Tibial nerve (tissue), 4 donors: Measurements from ENCODE around the gene ATXN3L. TPM values are rescaled to one million over a fixed set of nuclear protein-coding genes. Genes with fewer than 3 reads are reported as not detected.

Source experiments
- DNase-seq, 2 donors: peaks; one replicate each; pipeline ENCODE4 v3.0.0-alpha.2; 2019; ENCODE audit warnings: low spot score in 2 of 2
- H3K27ac ChIP-seq, 4 donors: fragments of 200-600 bp; sonication (generic) in 3 of 4; one replicate each; pipeline ENCODE4 v1.5.1; 2017 to 2019; ENCODE audit warnings: mild to moderate bottlenecking in 1 of 4
- H3K27me3 ChIP-seq, 2 donors: fragments of 200-600 bp; sonication (generic) in 1 of 2; one replicate each; pipeline versions ENCODE4 v1.5.1 to v1.6.0; 2017 to 2019
- H3K36me3 ChIP-seq, 3 donors: fragments of 200-600 bp; sonication (generic); one replicate each; pipeline ENCODE4 v1.5.1; 2018 to 2019
- H3K4me1 ChIP-seq, 4 donors: fragments of 200-600 bp; sonication (generic) in 3 of 4; one replicate each; pipeline ENCODE4 v1.5.1; 2017 to 2019
- H3K4me3 ChIP-seq, 4 donors: fragments of 200-600 bp; sonication (generic) in 3 of 4; one replicate each; pipeline ENCODE4 v1.5.1; 2017 to 2019; ENCODE audit warnings: mild to moderate bottlenecking in 1 of 4, moderate library complexity in 1 of 4
- H3K9me3 ChIP-seq, 4 donors: fragments of 200-600 bp; sonication (generic) in 3 of 4; one replicate each; pipeline ENCODE4 v1.5.1; 2017 to 2019
- EP300 ChIP-seq, 2 donors: sonication (generic); formaldehyde crosslinking; IDR thresholded peaks; one replicate each; pipeline ENCODE4 v1.6.1; 2017; ENCODE audit warnings: antibody characterized with exemption in 2 of 2, mild to moderate bottlenecking in 1 of 2
- POLR2A ChIP-seq, 2 donors: fragments of 450-650 bp; IDR thresholded peaks; one replicate each; pipeline ENCODE4 v1.6.1; 2017; ENCODE audit warnings: antibody characterized with exemption in 2 of 2, mild to moderate bottlenecking in 2 of 2, moderate library complexity in 2 of 2
- WGBS, 2 donors: methylation state at CpG; one replicate each; pipeline ENCODE4 v1.1.5; 2018; 5-methylcytosine and 5-hydroxymethylcytosine counted together
- total RNA-seq, 4 donors: library from RNA; depleted of rRNA; stranded (reverse); fragments of >200 nt; gene quantifications; one replicate each; pipeline ENCODE4 v1.1.0, GENCODE V29; 2016
- TF ChIP-seq, protein P1 (sequence below), 5 experiments: fragments of 200-600 bp in 3 of 5; fragments of 450-650 bp in 2 of 5; sonication (generic) in 3 of 5; IDR thresholded peaks; one replicate each; pipeline ENCODE4 v1.5.1; 2016 to 2019; ENCODE audit warnings: antibody characterized with exemption in 5 of 5, mild to moderate bottlenecking in 3 of 5, moderate library complexity in 2 of 5

Gene ATXN3L
- total RNA-seq, 4 donors from 2014 or later, result not detected

DNA sequence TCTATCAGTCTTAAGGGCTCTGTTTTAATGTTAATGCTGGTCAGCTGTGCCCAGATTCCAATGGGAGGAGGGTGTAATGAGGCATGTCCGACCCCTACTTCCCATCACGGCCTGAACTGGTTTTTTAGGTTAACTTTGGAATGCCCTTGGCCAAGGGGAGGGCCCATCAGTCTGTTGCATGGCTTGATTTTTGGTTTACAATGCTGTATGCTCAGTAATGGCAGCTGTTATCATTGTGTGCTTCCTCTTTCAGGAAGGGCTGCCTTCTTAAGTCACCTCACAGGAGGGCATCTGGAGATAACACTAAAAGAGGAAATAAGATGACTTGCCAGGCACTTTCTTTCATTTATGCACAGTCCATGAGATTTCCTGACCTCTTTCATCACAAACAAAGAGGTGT is 36.3 kb downstream of the ATXN3L start:
- TF ChIP-seq, protein P1, sequence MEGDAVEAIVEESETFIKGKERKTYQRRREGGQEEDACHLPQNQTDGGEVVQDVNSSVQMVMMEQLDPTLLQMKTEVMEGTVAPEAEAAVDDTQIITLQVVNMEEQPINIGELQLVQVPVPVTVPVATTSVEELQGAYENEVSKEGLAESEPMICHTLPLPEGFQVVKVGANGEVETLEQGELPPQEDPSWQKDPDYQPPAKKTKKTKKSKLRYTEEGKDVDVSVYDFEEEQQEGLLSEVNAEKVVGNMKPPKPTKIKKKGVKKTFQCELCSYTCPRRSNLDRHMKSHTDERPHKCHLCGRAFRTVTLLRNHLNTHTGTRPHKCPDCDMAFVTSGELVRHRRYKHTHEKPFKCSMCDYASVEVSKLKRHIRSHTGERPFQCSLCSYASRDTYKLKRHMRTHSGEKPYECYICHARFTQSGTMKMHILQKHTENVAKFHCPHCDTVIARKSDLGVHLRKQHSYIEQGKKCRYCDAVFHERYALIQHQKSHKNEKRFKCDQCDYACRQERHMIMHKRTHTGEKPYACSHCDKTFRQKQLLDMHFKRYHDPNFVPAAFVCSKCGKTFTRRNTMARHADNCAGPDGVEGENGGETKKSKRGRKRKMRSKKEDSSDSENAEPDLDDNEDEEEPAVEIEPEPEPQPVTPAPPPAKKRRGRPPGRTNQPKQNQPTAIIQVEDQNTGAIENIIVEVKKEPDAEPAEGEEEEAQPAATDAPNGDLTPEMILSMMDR (IDR thresholded peaks at IDR 0.05), result no peak
- TF ChIP-seq EP300 (IDR thresholded peaks at IDR 0.05), result no peak
- no peak for TF ChIP-seq POLR2A (IDR thresholded peaks at IDR 0.05)
- DNase-seq, result no peak
- 42 to 57% methylated on average over 2 of the region's 2 CpGs for WGBS, 2 donors

DNA sequence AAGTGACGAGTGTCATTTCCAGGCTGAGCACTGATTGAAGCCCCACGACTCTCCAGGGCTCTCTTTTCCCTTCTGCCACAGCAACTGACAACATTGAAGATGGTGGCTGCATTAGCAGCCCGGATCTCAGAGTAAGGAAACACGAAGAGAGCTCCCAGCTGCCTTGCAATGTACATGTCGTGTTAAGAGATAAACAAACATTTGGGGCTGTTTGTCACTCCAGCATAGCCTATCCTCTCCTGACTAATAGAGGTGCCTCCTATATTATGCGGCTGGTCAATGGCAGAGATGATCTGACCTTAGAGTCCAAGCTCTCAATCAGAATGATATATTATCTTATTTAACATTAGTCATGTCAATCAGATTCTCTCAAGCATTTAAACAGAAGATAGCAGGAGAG is 38.6 kb downstream of the ATXN3L start:
- no peak overlapping the region for H3K4me3 ChIP-seq
- H3K27ac ChIP-seq, result no peak overlapping the region
- H3K9me3 ChIP-seq, result no peaks in the 10 kb centered on the region
- 82 to 97% methylated on average over 6 of the region's 6 CpGs for WGBS, 2 donors
- H3K4me1 ChIP-seq, result no peaks in the 10 kb centered on the region
- H3K36me3 ChIP-seq, result no peaks in the 10 kb centered on the region
- H3K27me3 ChIP-seq, result no peaks in the 10 kb centered on the region
- no peak for DNase-seq
- TF ChIP-seq POLR2A (IDR thresholded peaks at IDR 0.05) (no peak), EP300 (IDR thresholded peaks at IDR 0.05) (no peak)
- TF ChIP-seq, protein P1 (IDR thresholded peaks at IDR 0.05), result no peak

More for the DNA sequence above, 36.3 kb downstream of the ATXN3L start:
- H3K27ac ChIP-seq, result no peak overlapping the region
- no peaks in the 10 kb centered on the region for H3K36me3 ChIP-seq
- no peak overlapping the region for H3K4me3 ChIP-seq
- no peaks in the 10 kb centered on the region for H3K27me3 ChIP-seq
- no peaks in the 10 kb centered on the region for H3K4me1 ChIP-seq
- no peaks in the 10 kb centered on the region for H3K9me3 ChIP-seq

DNA sequence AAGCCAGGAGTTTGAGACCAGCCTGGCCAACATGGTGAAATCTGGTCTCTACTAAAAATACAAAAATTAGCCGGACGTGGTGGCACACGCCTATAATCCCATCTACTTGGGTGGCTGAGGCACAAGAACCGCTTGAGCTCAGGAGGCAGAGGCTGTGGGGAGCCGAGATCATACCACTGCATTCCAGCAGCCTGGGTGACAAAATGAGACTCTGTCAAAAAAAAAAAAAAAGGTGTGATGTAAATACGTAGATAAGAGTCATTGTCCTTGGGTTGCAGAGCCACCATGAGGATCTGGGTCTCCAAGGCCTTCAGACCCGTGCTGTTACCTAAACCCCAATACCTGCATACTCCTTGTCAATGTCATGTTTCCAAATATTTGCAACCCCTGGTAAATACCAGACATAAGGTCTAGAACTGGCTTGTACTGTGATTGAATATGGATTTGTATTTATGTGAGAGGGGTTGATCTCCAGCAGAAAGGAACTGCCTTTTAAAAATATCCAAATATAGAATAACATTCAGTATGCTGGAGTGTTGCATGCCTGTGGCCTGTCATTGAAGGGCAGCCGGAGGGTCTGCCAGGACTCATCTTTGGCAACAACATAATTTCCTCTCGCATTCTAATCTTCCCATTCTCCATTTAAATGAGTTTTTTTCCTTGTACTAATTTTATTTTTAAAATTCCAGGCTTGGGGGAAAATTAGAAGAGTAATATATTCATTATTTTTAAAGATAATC is 40.4 kb downstream of the ATXN3L start:
- Histone ChIP-seq H3K36me3 (no peaks in the 10 kb centered on the region), H3K27me3 (no peaks in the 10 kb centered on the region), H3K4me3 (no peak overlapping the region), H3K9me3 (no peaks in the 10 kb centered on the region), H3K4me1 (no peaks in the 10 kb centered on the region), H3K27ac (no peak overlapping the region)
- 89 to 94% methylated on average over 9 of the region's 9 CpGs for WGBS, 2 donors
- TF ChIP-seq, protein P1 (IDR thresholded peaks at IDR 0.05), result no peak
- no peak for TF ChIP-seq POLR2A (IDR thresholded peaks at IDR 0.05)
- no peak for TF ChIP-seq EP300 (IDR thresholded peaks at IDR 0.05)
- no peak for DNase-seq

DNA sequence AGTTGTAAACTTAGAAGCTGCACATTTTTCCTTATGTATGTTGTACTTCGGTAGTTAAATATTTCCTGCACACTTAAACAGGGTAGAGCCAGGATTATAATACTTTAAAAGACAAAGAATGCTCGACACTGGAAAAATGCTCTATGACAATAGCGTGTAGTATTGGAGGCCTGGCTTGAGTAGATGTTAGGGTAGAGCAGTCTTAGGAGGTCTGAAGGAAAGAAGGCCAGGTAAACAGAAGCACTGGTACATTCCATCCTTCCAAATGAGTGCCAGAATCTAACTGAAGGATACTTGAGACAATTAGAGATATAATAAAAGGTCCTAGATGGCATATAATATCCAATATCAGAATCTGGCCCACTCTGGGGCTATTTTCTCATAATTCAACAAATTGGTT is 42.3 kb downstream of the ATXN3L start:
- TF ChIP-seq EP300 (IDR thresholded peaks at IDR 0.05) (no peak), POLR2A (IDR thresholded peaks at IDR 0.05) (no peak)
- TF ChIP-seq, protein P1 (IDR thresholded peaks at IDR 0.05), result no peak
- H3K27ac ChIP-seq, result no peak overlapping the region
- no peaks in the 10 kb centered on the region for H3K9me3 ChIP-seq
- H3K27me3 ChIP-seq, result no peaks in the 10 kb centered on the region
- DNase-seq, result no peak
- no peaks in the 10 kb centered on the region for H3K36me3 ChIP-seq
- H3K4me3 ChIP-seq, result no peak overlapping the region
- no peaks in the 10 kb centered on the region for H3K4me1 ChIP-seq
- WGBS, 2 donors, result 65 to 83% methylated on average over 3 of the region's 3 CpGs

DNA sequence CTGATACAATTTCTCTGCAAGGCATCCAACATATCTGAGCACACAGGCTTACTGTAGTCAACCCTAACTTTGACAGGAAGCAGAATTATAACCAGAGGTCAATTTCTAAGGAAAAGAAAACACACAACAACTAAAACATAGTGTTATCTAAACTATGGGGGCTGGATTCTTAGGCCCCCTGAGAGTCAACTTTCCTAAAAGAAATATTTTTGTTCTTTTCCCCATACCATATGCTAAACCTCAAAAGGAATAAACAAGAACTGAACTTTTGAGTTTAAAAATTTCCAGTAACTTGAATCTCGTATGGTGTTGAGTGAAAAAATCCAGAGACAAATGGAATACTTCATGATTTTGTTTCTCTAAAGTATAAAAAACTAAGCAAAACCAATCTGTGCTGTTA is 42.9 kb downstream of the ATXN3L start:
- Histone ChIP-seq H3K4me3 (no peak overlapping the region), H3K36me3 (no peaks in the 10 kb centered on the region), H3K27ac (no peak overlapping the region), H3K9me3 (no peaks in the 10 kb centered on the region), H3K4me1 (no peaks in the 10 kb centered on the region), H3K27me3 (no peaks in the 10 kb centered on the region)
- DNase-seq, result no peak
- TF ChIP-seq, protein P1 (IDR thresholded peaks at IDR 0.05), result no peak
- no peak for TF ChIP-seq POLR2A (IDR thresholded peaks at IDR 0.05)
- TF ChIP-seq EP300 (IDR thresholded peaks at IDR 0.05), result no peak
- 50 to 61% methylated on average over 1 of the region's 1 CpG for WGBS, 2 donors
